Astrocyte (in vitro differentiated cells and primary cell): Measurements from ENCODE around the gene PADI4. TPM values are rescaled to one million over a fixed set of nuclear protein-coding genes. Genes with fewer than 3 reads are reported as not detected.

Experiments used
- DNase-seq: peaks from one replicate; pipeline ENCODE4 v3.0.0-alpha.2; 2010; ENCODE audit warnings: low read depth
- FAIRE-seq: peaks from 2 replicates; lab custom pipeline; 2011; peaks lifted over from hg19 to GRCh38; lab: Jason Lieb, UNC
- H2AFZ ChIP-seq: 2 replicates; pipeline ENCODE4 v1.6.0; 2012; ENCODE audit warnings: low read depth, low read length, inconsistent platforms
- H3K27ac ChIP-seq: 2 replicates; pipeline ENCODE4 v1.5.1; 2011; ENCODE audit warnings: low read depth, low read length, inconsistent platforms
- H3K27me3 ChIP-seq: 2 replicates; pipeline ENCODE4 v1.6.0; 2011; ENCODE audit warnings: low read length, inconsistent platforms; ENCODE audit not compliant: insufficient read depth
- H3K36me3 ChIP-seq: 2 replicates; pipeline ENCODE4 v1.5.1; 2011; ENCODE audit warnings: low read length, inconsistent platforms; ENCODE audit not compliant: insufficient read depth
- H3K4me1 ChIP-seq: 2 replicates; pipeline ENCODE4 v1.5.1; 2011; ENCODE audit warnings: low read length, inconsistent platforms; ENCODE audit not compliant: insufficient read depth
- H3K4me2 ChIP-seq: 2 replicates; pipeline ENCODE4 v1.6.0; 2012; ENCODE audit warnings: low read length, inconsistent platforms
- H3K4me3 ChIP-seq: 2 replicates; pipeline ENCODE4 v1.5.1; 2011; ENCODE audit warnings: low read depth, mild to moderate bottlenecking, low read length, inconsistent platforms; ENCODE audit not compliant: insufficient read depth
- H3K79me2 ChIP-seq: 2 replicates; pipeline ENCODE4 v1.6.0; 2012; ENCODE audit warnings: mild to moderate bottlenecking, low read length, inconsistent platforms; ENCODE audit not compliant: insufficient read depth
- H3K9ac ChIP-seq: 2 replicates; pipeline ENCODE4 v1.6.0; 2012; ENCODE audit warnings: mild to moderate bottlenecking, low read length, inconsistent platforms
- H3K9me3 ChIP-seq: 2 replicates; pipeline ENCODE4 v1.5.1; 2012; ENCODE audit warnings: low read depth, mild to moderate bottlenecking, low read length, inconsistent platforms; ENCODE audit not compliant: insufficient read depth
- H4K20me1 ChIP-seq: 2 replicates; pipeline ENCODE4 v1.6.0; 2012; ENCODE audit warnings: low read length, inconsistent platforms; ENCODE audit not compliant: insufficient read depth
- H3K27ac Mint-ChIP-seq: one replicate; pipeline ENCODE4 v1.8.0; 2021; ENCODE audit warnings: mild to moderate bottlenecking, mixed read lengths; ENCODE audit not compliant: unreplicated experiment
- H3K27me3 Mint-ChIP-seq: one replicate; pipeline ENCODE4 v1.8.0; 2021; ENCODE audit warnings: low read depth, mixed read lengths; ENCODE audit not compliant: unreplicated experiment
- H3K36me3 Mint-ChIP-seq: one replicate; pipeline ENCODE4 v1.8.0; 2021; ENCODE audit warnings: low read depth, mixed read lengths; ENCODE audit not compliant: unreplicated experiment
- H3K4me1 Mint-ChIP-seq: one replicate; pipeline ENCODE4 v1.8.0; 2021; ENCODE audit warnings: low read depth, mixed read lengths; ENCODE audit not compliant: unreplicated experiment
- H3K4me3 Mint-ChIP-seq: one replicate; pipeline ENCODE4 v1.8.0; 2021; ENCODE audit warnings: mild to moderate bottlenecking, moderate library complexity, mixed read lengths; ENCODE audit not compliant: unreplicated experiment
- H3K9me3 Mint-ChIP-seq: one replicate; pipeline ENCODE4 v1.8.0; 2021; ENCODE audit warnings: mild to moderate bottlenecking, mixed read lengths; ENCODE audit not compliant: unreplicated experiment
- EZH2 ChIP-seq: IDR thresholded peaks from 2 replicates; pipeline ENCODE4 v1.6.1; 2012; ENCODE audit warnings: mild to moderate bottlenecking, low read length, inconsistent platforms; ENCODE audit not compliant: insufficient read depth
- total RNA-seq: library from RNA; stranded (reverse); gene quantifications from 2 replicates; pipeline ENCODE4 v1.2.1, GENCODE V29; 2021
- TF ChIP-seq, protein P1 (sequence below): IDR thresholded peaks from 2 replicates; pipeline ENCODE4 v1.5.1; 2011; ENCODE audit warnings: low read depth, mild to moderate bottlenecking, inconsistent platforms, low read length, moderate library complexity; ENCODE audit not compliant: insufficient read depth

PADI4 gene
- total RNA-seq, 1 donor from 2014 or later: not detected

DNA sequence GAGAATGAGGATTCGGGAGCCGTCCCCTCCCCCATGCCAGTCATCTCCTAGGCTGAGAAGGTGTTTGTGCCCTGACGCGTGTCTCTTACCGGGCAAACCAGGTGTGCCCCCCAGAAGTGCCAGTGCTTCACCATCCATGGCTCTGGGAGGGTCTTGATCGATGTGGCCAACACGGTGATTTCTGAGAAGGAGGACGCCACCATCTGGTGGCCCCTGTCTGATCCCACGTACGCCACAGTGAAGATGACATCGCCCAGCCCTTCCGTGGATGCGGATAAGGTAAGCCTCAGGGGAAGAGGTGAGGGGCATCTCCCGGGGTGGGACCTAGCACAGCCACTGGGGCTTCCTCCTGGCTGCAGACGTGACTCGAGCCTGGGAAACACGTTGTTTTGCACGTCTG is 65.0 kb downstream of the PADI4 start:
- no peak for FAIRE-seq
- no peaks in the 10 kb centered on the region for H3K9me3 Mint-ChIP-seq

DNA sequence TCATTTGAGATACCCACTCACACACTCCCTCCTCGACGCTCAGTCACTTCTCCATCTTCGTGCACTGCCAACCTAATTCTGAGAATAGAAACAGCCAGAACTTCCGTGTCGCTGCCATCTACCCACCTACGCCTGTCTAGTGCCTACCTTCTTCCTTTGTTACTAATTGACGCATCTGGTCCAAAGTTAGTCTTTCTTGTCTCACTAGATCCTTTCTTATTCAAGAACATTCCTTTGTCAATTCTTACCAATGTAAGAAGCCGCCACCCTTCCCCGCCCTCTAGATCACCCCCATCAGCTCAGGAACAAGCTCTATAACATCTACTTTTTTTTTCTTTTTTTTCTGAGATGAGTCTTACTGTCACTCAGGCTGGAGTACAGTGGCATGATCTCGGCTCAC is 67.7 kb downstream of the PADI4 start:
- FAIRE-seq (no peak), DNase-seq (no peak)
- Histone ChIP-seq H3K4me1 (no peaks in the 10 kb centered on the region), H3K4me2 (no peak overlapping the region), H3K27me3 (peaks cover 12% of the 10 kb centered on the region), H3K36me3 (no peaks in the 10 kb centered on the region), H4K20me1 (no peaks in the 10 kb centered on the region), H3K9ac (no peak overlapping the region), H3K27ac (no peak overlapping the region), H3K79me2 (no peaks in the 10 kb centered on the region), H3K4me3 (no peak overlapping the region), H2AFZ (no peak overlapping the region), H3K9me3 (no peaks in the 10 kb centered on the region)
- TF ChIP-seq, protein P1, sequence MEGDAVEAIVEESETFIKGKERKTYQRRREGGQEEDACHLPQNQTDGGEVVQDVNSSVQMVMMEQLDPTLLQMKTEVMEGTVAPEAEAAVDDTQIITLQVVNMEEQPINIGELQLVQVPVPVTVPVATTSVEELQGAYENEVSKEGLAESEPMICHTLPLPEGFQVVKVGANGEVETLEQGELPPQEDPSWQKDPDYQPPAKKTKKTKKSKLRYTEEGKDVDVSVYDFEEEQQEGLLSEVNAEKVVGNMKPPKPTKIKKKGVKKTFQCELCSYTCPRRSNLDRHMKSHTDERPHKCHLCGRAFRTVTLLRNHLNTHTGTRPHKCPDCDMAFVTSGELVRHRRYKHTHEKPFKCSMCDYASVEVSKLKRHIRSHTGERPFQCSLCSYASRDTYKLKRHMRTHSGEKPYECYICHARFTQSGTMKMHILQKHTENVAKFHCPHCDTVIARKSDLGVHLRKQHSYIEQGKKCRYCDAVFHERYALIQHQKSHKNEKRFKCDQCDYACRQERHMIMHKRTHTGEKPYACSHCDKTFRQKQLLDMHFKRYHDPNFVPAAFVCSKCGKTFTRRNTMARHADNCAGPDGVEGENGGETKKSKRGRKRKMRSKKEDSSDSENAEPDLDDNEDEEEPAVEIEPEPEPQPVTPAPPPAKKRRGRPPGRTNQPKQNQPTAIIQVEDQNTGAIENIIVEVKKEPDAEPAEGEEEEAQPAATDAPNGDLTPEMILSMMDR: no peak
- H3K4me3 Mint-ChIP-seq: no peak overlapping the region
- H3K27me3 Mint-ChIP-seq: peaks cover 35% of the 10 kb centered on the region
- H3K9me3 Mint-ChIP-seq: peaks cover 4% of the 10 kb centered on the region
- no peaks in the 10 kb centered on the region for H3K4me1 Mint-ChIP-seq
- H3K36me3 Mint-ChIP-seq: no peaks in the 10 kb centered on the region
- H3K27ac Mint-ChIP-seq: no peak overlapping the region

More for the DNA sequence above, 65.0 kb downstream of the PADI4 start:
- H3K4me3 ChIP-seq: no peak overlapping the region
- no peaks in the 10 kb centered on the region for H3K36me3 ChIP-seq
- H4K20me1 ChIP-seq: no peaks in the 10 kb centered on the region
- no peak overlapping the region for H3K4me2 ChIP-seq
- DNase-seq: no peak
- no peaks in the 10 kb centered on the region for H3K9me3 ChIP-seq
- peaks cover 6% of the 10 kb centered on the region for H3K27me3 ChIP-seq
- no peak overlapping the region for H3K27ac ChIP-seq
- no peak overlapping the region for H2AFZ ChIP-seq
- no peaks in the 10 kb centered on the region for H3K79me2 ChIP-seq
- peaks cover 24% of the 10 kb centered on the region for H3K27me3 Mint-ChIP-seq
- no peak overlapping the region for H3K27ac Mint-ChIP-seq
- no peaks in the 10 kb centered on the region for H3K36me3 Mint-ChIP-seq
- peaks cover 9% of the 10 kb centered on the region for H3K4me1 ChIP-seq
- TF ChIP-seq, protein P1: no peak
- no peak for TF ChIP-seq EZH2
- H3K4me1 Mint-ChIP-seq: peaks cover 2% of the 10 kb centered on the region
- no peak overlapping the region for H3K9ac ChIP-seq
- H3K4me3 Mint-ChIP-seq: no peak overlapping the region

DNA sequence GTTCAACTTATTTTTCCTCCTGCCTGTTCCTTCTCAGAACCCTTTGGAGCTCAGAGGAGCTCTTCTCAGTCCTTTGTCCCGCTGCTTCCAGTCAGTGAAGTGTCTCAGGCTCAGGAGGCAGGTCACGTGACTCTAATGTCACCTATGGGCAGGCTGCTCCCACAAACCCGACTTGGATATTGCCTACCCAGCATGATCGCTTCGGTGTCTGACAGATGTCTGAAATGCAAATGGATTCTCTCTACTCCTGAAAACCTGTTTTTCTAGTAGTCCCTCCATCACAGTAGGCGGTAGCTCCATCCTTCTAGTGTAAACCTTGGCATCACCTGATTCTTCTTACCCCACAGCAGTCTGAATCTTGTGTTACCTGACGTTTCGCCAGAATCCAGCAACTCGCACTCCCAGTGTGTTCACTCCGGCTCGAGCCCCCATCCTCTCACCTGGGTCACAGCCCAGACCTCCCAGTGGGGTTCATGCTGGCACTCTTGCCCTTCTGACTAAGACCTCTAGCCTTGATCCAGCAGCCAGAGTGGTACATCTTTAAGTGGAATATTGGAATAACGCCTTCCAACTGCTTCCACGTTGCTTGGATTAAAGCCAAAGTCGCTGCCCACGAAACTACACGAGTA is 69.4 kb downstream of the PADI4 start:
- Histone ChIP-seq H4K20me1 (no peaks in the 10 kb centered on the region), H3K27ac (no peak overlapping the region), H3K4me1 (no peaks in the 10 kb centered on the region), H3K4me2 (no peak overlapping the region), H3K36me3 (no peaks in the 10 kb centered on the region), H3K4me3 (no peak overlapping the region), H3K27me3 (peaks cover 12% of the 10 kb centered on the region), H3K9me3 (no peaks in the 10 kb centered on the region), H3K79me2 (no peaks in the 10 kb centered on the region), H2AFZ (no peak overlapping the region), H3K9ac (no peak overlapping the region)
- TF ChIP-seq, protein P1: no peak
- TF ChIP-seq EZH2: no peak
- H3K4me3 Mint-ChIP-seq: no peak overlapping the region
- H3K9me3 Mint-ChIP-seq: peaks cover 10% of the 10 kb centered on the region
- no peaks in the 10 kb centered on the region for H3K4me1 Mint-ChIP-seq
- H3K27me3 Mint-ChIP-seq: peaks cover 41% of the 10 kb centered on the region
- DNase-seq (no peak), FAIRE-seq (no peak)
- H3K27ac Mint-ChIP-seq: no peak overlapping the region
- no peaks in the 10 kb centered on the region for H3K36me3 Mint-ChIP-seq
